ENCODE data around the gene MAPK9.
"Not testable (repeated sequence)": the region's sequence is repeated elsewhere in the genome, so short reads cannot be mapped to it uniquely, and the experiment has no call there.

MAPK9 gene

GRCh38 chr5:180235846-180236245 lies 56.0 kb downstream of the MAPK9 start:
- no peak for DNase-seq

GRCh38 chr5:180235077-180235476 lies 56.8 kb downstream of the MAPK9 start:
- DNase-seq, result no peak

DNA sequence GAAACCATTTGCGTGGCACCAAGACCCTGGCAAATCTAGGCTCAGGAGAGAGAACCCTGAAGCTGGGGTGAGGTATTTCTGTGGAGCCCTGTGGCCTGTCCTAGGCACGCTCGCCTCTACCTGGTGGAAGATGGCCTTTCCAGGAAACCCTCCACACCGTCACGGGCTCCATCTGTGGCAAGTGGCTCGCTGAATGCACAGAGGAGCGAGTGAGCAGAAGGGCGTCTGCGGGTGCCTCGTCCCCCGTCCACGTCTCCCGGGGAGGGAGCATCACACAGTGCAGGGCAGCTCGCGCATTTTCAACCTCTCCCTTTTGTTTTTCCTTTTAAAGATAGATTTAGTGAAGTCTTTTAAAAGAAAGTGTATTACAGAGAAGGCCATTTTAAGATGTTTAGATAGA lies 57.6 kb downstream of the MAPK9 start:
- DNase-seq, result no peak

DNA sequence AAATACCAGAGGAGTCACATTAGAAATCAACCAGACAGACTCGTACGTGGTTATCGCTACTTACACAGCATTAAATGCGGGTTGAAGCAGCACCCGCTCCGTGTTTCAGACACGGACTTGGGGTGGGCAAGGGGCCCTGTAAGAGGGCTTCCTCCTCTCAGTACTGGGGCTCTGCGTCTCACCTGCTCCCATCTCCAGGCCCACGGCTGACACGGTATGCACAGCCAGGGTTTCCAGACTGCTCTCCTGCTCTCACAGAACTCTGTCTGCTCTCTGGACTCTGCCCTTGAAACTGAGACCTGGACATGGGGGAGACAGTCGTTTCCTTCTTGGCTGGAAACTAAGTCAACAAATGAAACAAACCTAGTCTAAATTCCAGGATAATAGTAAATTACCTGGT lies 58.2 kb downstream of the MAPK9 start:
- DNase-seq, result no peak

GRCh38 chr5:180230017-180230416 lies 61.9 kb downstream of the MAPK9 start:
- no peak for DNase-seq

GRCh38 chr5:180222056-180222455 lies 69.8 kb downstream of the MAPK9 start:
- no peak for DNase-seq

- no peak for DNase-seq
Measured at GRCh38 chr5:180217797-180218196, 74.1 kb downstream of the MAPK9 start.

- DNase-seq, result no peak
Measured at GRCh38 chr5:180216646-180217171, 75.2 kb downstream of the MAPK9 start.

DNA sequence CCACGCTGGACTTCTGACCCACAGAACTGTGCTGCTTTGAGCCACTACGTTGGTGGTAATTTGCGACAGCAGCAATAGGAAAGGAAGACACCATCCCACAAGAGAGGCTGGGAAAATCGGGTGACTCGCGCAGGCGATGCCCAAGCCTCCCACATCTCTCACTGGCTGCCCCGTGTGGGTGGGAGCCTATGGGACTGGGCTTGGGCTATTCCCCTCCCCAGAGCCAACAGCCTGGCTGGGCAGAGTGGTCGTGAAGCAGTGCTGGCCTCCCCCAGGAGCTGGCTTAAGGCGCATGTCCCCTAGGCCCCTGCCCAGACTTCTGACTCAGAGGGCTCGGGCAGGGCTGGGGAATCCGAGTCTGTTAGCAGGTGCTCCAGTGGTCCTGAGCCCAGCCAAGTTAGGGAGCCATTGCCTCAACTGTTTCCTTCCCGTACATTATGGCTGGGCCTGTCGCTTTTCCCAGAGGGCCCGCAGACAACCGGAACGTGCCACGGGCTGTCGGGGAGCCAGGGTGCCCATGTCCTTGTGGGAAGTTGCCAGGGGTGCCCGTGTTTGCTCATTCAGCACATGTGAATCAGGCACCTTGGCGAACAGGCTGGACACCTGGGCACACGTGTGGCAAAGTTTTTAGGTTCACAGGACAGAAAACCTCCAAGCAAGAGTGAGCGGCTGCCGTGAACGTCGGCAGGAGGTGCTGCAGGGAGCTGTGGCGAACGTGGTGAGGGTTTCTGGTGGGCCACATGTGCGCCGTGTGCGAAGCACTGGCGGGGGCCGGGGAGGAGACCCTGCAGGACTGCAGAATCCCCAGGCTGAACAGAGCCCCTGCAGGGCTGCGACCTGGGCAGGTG lies 75.9 kb downstream of the MAPK9 start:
- DNase-seq, result no peak

DNA sequence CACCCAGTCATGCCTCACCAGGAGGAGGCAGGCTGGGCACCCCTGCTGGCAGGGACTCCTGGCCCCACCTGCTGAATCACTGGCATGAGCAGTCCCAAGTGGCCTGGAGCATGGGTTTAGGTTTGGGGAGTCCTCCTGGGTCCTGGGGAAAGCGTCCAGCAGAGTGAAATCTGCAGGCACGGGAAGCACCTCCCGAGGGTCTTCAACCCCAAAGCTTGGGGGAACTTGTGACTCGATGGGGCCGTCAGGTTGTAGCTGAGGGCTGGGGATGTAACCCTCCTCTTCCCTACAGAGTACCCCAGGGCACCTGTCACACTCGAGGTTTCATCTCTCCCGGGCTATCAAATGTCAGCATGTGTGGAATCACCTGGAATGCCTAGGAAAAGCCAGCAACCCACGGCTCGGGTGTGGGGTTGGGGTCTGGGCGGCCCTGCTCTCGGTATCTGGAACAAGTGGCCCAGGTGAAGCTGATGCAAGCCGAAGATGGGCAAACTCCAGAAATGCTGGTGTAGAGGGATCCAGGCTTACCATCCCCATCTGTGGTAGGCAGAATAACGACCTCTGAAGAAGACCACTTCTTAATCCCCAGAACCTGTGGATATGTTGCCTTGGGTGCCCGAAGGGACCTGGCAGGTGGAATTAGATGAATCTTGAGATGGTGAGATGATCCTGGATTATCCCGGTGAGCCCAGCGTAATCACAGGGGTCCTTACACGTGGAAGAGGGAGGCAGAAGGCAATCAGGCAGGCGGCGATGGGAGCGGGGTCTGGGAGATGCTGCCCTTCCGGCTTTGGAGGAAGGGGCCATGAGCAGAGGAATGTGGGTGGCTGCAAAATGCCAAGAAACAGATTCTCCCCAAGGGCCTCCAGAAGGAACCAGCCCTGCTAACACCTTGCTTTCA lies 76.8 kb downstream of the MAPK9 start:
- DNase-seq, result no peak

- DNase-seq, result no peak
Measured at GRCh38 chr5:180213657-180214207, 78.2 kb downstream of the MAPK9 start.

- no peak for DNase-seq
Measured at GRCh38 chr5:180213256-180213600, 78.7 kb downstream of the MAPK9 start.

DNA sequence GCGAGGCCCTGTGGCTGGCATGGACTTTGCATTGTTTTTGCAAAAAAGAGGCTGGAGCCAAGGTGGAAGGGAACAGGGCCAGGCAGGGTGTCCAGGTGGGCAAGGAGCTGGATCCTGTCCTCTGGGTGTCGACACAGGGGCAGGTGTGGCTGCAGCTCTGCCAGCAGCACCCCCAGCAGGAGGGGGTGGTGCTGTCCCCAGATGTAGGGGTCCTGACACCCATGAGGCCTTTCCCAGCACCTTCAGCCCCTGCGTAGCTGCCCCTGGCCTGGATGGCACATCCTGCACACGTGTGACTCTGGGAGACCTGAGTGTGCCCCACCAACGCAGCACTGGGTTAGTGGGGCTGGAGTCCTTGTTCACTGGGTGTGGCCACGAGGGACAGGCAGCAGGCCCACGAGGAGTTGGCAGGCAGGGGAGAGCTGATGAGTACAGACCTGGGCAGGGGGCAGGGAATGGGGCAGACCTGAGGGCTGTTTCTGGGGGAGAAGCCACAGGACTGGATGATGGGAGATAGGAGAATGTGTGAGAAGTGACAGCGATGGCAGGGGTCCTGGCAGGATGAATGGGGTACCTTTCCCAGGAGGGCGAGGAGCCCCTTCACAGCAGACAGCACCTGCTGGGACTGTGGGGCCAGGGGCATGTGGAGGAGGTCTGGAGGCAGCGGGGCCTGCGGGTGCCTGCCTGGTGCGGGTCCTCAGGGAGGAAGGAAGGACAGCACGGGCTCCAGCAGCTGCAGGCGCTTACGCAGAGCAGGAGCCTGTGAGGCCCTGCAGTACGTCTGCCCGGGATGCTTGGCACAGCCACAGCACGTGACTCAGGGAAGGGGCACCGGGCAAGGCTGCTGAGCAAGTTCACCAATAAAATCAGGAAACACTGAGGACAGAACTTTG lies 79.3 kb downstream of the MAPK9 start:
- DNase-seq, result peak in 1 of 56 donors; percentile 23

- DNase-seq, result no peak
Measured at GRCh38 chr5:180211761-180212035, 80.2 kb downstream of the MAPK9 start.

- DNase-seq, result no peak
Measured at GRCh38 chr5:180210961-180211760, 80.7 kb downstream of the MAPK9 start.

GRCh38 chr5:180210077-180210476 lies 81.8 kb downstream of the MAPK9 start:
- DNase-seq, result not testable (repeated sequence)

- peak in 25 of 56 donors; percentile 15 to 80 (median 42) for DNase-seq
Measured at GRCh38 chr5:180209137-180209581, 82.7 kb downstream of the MAPK9 start, which contains the start of gene RASGEF1C. TSS of gene RASGEF1C (minus strand) at chr5:180209211. CDS start at chr5:180138052, 71,159 bp downstream.

GRCh38 chr5:180208435-180209081 lies 83.3 kb downstream of the MAPK9 start:
- DNase-seq, result peak in 2 of 56 donors; percentile 56 to 60

DNA sequence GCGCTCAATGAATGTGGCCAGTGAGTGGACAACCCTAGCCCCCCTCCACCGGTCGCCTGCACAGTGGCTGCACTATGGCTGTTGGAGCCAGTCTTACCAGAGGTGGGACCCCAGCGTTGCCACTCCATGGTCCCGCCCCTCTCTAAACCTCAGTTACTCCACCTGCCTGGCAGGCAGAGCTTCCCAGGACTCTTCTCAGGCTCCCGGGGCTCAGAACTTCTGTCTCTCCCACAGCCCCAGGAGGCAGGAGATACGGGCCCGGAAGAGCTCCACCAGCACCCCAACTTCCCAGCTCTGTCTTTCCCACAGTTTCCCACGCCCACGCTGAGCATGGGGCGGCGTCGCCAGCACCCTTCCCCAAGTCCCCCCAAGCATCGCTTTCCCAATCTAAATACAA lies 83.8 kb downstream of the MAPK9 start:
- DNase-seq, result no peak

All from nucleus accumbens (tissue), 56 donors.